ENCODE data around the gene PRKG2.

The PRKG2 gene

DNA sequence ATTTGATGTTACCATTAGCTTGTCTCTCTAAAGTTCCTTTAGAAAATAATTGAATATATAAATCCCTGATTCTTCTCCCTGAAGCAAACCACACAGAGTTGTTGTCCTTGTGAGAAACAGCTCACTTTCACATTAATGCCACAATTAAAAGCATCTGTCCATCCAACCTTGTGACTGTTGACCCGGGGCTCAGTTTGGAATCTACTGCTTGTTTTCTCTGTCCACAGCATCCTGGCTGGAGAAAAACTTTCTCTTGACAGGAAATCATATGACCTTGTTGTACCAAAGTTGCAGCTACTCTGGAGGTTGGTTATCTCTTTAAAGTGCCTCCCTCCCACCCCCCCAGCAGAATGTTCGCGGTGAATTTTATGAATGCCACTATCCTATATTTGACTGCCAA, 3.1 kb downstream of the PRKG2 start:
- TF ChIP-seq, protein P1, sequence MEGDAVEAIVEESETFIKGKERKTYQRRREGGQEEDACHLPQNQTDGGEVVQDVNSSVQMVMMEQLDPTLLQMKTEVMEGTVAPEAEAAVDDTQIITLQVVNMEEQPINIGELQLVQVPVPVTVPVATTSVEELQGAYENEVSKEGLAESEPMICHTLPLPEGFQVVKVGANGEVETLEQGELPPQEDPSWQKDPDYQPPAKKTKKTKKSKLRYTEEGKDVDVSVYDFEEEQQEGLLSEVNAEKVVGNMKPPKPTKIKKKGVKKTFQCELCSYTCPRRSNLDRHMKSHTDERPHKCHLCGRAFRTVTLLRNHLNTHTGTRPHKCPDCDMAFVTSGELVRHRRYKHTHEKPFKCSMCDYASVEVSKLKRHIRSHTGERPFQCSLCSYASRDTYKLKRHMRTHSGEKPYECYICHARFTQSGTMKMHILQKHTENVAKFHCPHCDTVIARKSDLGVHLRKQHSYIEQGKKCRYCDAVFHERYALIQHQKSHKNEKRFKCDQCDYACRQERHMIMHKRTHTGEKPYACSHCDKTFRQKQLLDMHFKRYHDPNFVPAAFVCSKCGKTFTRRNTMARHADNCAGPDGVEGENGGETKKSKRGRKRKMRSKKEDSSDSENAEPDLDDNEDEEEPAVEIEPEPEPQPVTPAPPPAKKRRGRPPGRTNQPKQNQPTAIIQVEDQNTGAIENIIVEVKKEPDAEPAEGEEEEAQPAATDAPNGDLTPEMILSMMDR (IDR thresholded peaks at IDR 0.05; ENCODE audit: unreplicated experiment in 3 of 3): no peak
- peaks cover 4% of the 10 kb centered on the region for H3K9me3 Mint-ChIP-seq
- peaks cover 18% of the 10 kb centered on the region for H3K27me3 Mint-ChIP-seq (ENCODE audit: low read depth)
- H3K4me1 Mint-ChIP-seq: peaks cover 7% of the 10 kb centered on the region
- H3K36me3 Mint-ChIP-seq (ENCODE audit: low read depth): no peaks in the 10 kb centered on the region
- no peak overlapping the region for H3K4me3 Mint-ChIP-seq
- H3K27ac Mint-ChIP-seq: no peak overlapping the region

GRCh38 chr4:81207828-81208227, 7.2 kb downstream of the PRKG2 start:
- TF ChIP-seq, protein P1 (IDR thresholded peaks at IDR 0.05; ENCODE audit: unreplicated experiment in 3 of 3): no peak
- Mint-ChIP-seq H3K27me3 (ENCODE audit: low read depth) (peaks cover 11% of the 10 kb centered on the region), H3K4me3 (no peak overlapping the region), H3K36me3 (ENCODE audit: low read depth) (no peaks in the 10 kb centered on the region), H3K9me3 (peaks cover 4% of the 10 kb centered on the region), H3K4me1 (no peaks in the 10 kb centered on the region), H3K27ac (no peak overlapping the region)

GRCh38 chr4:81205302-81205701, 9.7 kb downstream of the PRKG2 start:
- no peak overlapping the region for H3K27ac Mint-ChIP-seq
- H3K9me3 Mint-ChIP-seq: peaks cover 4% of the 10 kb centered on the region
- H3K4me1 Mint-ChIP-seq: no peaks in the 10 kb centered on the region
- H3K4me3 Mint-ChIP-seq: no peak overlapping the region
- peaks cover 11% of the 10 kb centered on the region for H3K27me3 Mint-ChIP-seq (ENCODE audit: low read depth)
- TF ChIP-seq, protein P1 (IDR thresholded peaks at IDR 0.05; ENCODE audit: unreplicated experiment in 3 of 3): no peak
- H3K36me3 Mint-ChIP-seq (ENCODE audit: low read depth): no peaks in the 10 kb centered on the region

DNA sequence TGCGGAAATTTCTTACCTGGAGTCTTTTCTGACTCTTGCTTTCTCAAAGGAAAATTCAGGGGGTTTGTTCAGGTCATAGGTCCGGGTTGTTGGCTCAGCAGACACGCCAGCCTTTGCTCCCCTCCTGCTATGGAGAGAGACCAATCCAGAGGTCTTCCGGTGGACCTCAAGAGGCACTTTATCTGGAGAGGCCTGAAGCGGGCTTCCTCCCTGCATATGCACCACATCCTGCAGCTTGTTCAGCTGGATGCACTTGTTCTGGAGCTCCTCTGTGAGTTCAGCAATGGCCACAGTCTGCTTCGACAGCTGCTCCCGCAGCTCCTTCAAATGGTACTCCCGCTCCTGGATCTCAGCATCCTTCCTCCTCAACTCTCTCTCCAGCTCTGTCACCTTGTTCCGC, 10.5 kb downstream of the PRKG2 start:
- H3K4me1 Mint-ChIP-seq: no peaks in the 10 kb centered on the region
- no peak overlapping the region for H3K4me3 Mint-ChIP-seq
- TF ChIP-seq, protein P1 (IDR thresholded peaks at IDR 0.05; ENCODE audit: unreplicated experiment in 3 of 3): no peak
- H3K27me3 Mint-ChIP-seq (ENCODE audit: low read depth): peaks cover 11% of the 10 kb centered on the region
- H3K36me3 Mint-ChIP-seq (ENCODE audit: low read depth): no peaks in the 10 kb centered on the region
- peaks cover 2% of the 10 kb centered on the region for H3K9me3 Mint-ChIP-seq
- H3K27ac Mint-ChIP-seq: no peak overlapping the region

DNA sequence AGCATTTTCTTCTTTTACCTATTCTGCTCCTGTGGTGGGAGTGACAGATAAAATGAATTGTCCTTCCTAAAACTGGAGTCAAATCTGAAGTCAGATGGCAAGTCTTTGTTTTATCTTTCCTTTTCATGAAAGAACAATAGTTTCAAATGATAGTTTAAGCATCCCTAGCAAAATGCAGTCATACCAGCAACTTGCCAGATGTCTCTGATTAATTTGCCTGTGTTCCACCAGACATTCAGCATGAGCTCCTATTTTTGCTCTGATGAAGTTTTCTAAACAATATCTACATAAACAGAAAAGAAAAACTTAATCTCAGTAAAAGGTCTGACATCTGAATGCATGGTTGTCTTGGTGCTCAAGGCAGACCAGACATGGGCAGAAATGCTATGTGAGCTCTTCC, 15.2 kb downstream of the PRKG2 start:
- Mint-ChIP-seq H3K4me3 (no peak overlapping the region), H3K9me3 (no peaks in the 10 kb centered on the region), H3K4me1 (peaks cover 19% of the 10 kb centered on the region), H3K36me3 (ENCODE audit: low read depth) (no peaks in the 10 kb centered on the region), H3K27ac (no peak overlapping the region), H3K27me3 (ENCODE audit: low read depth) (peaks cover 7% of the 10 kb centered on the region)
- TF ChIP-seq, protein P1 (IDR thresholded peaks at IDR 0.05; ENCODE audit: unreplicated experiment in 3 of 3): no peak

DNA sequence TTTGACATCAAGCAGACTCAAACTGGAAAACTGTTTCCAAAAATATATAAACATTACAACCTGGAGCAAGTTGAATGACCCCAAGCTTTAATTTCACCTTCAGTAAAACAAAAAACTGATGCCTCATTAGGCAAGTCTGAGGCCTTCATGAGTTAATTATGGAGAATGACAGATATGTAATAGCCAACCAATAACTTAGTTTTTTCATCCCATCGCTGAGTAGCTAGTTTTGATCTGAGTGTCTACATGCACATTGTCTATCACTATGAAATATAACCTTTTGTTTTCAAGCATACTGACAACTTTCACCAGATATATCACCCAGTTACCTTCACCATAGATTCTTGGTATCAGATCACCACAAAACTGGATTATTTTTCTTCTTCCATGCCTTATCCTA, 16.4 kb downstream of the PRKG2 start:
- Mint-ChIP-seq H3K36me3 (ENCODE audit: low read depth) (no peaks in the 10 kb centered on the region), H3K27ac (no peak overlapping the region), H3K4me1 (peaks cover 19% of the 10 kb centered on the region), H3K27me3 (ENCODE audit: low read depth) (no peaks in the 10 kb centered on the region), H3K9me3 (no peaks in the 10 kb centered on the region), H3K4me3 (no peak overlapping the region)
- TF ChIP-seq, protein P1 (IDR thresholded peaks at IDR 0.05; ENCODE audit: unreplicated experiment in 3 of 3): no peak
